Gastrocnemius medialis (tissue), 4 donors: ENCODE data around the gene MAST4. TPM values are rescaled to one million over a fixed set of nuclear protein-coding genes. Genes with fewer than 3 reads are reported as not detected.
A peak's percentile ranks its signal among the peaks of the same experiment; 100 is the strongest.

Source experiments
- ATAC-seq, 2 donors: fragments of 150-250 bp; one replicate each; pipeline ENCODE4 v1.9.1; 2016
- DNase-seq, 2 donors: peaks; one replicate each; pipeline ENCODE4 v3.0.0-alpha.2; 2019
- H3K27ac ChIP-seq, 4 donors: fragments of 200-600 bp; sonication (generic); 1 replicate in 1 of 4; 2 replicates in 3 of 4; pipeline ENCODE4 v1.5.1; 2016 to 2018; ENCODE audit warnings: mild to moderate bottlenecking in 2 of 4, moderate library complexity in 1 of 4
- H3K27me3 ChIP-seq, 3 donors: fragments of 200-600 bp; sonication (generic) in 2 of 3; 1 replicate in 1 of 3; 2 replicates in 2 of 3; pipeline versions ENCODE4 v1.5.1 to v1.6.0; 2016 to 2019; ENCODE audit warnings: mild to moderate bottlenecking in 1 of 3, moderate library complexity in 1 of 3
- H3K36me3 ChIP-seq, 2 donors: fragments of 200-600 bp; sonication (generic) in 1 of 2; one replicate each; pipeline ENCODE4 v1.5.1; 2017 to 2018
- H3K4me1 ChIP-seq, 2 donors: fragments of 200-600 bp; sonication (generic) in 1 of 2; one replicate each; pipeline ENCODE4 v1.5.1; 2016 to 2017; ENCODE audit warnings: mild to moderate bottlenecking in 2 of 2
- H3K4me3 ChIP-seq, 4 donors: fragments of 200-600 bp; sonication (generic) in 3 of 4; 1 replicate in 1 of 4; 2 replicates in 3 of 4; pipeline ENCODE4 v1.5.1; 2016 to 2019; ENCODE audit warnings: mild to moderate bottlenecking in 2 of 4
- H3K9me3 ChIP-seq, 3 donors: fragments of 200-600 bp; sonication (generic) in 2 of 3; 1 replicate in 1 of 3; 2 replicates in 2 of 3; pipeline ENCODE4 v1.5.1; 2016 to 2019
- CTCF ChIP-seq, 5 experiments: fragments of 450-650 bp in 3 of 5; fragments of 200-600 bp in 2 of 5; sonication (generic) in 2 of 5; IDR thresholded peaks in 4 of 5; conservative IDR thresholded peaks in 1 of 5; 1 replicate in 4 of 5; 2 replicates in 1 of 5; pipeline ENCODE4 v1.5.1; 2016 to 2019; ENCODE audit warnings: antibody characterized with exemption in 5 of 5, mild to moderate bottlenecking in 3 of 5, moderate library complexity in 3 of 5
- POLR2A ChIP-seq, 2 donors: fragments of 450-650 bp; IDR thresholded peaks; one replicate each; pipeline ENCODE4 v1.6.1; 2017; ENCODE audit warnings: antibody characterized with exemption in 2 of 2, mild to moderate bottlenecking in 2 of 2, moderate library complexity in 2 of 2
- in situ Hi-C, 4 donors: fragments of 200-750 bp; cut with MboI; loops; one replicate each; pipeline versions ENCODE4 v1.15.0 to v1.8.0; 2017; ENCODE audit warnings: low sequenced_read_pairs in 4 of 4
- intact Hi-C: fragments of 100-400 bp; cut with DNase I; formaldehyde crosslinking; loops from one replicate; pipeline ENCODE4 v1.15.1; 2023; ENCODE audit warnings: low total_unique reads
- total RNA-seq, 4 donors: library from RNA; depleted of rRNA; stranded (reverse); fragments of >200 nt; gene quantifications; one replicate each; pipeline versions ENCODE4 v1.1.0 to v1.2.3, GENCODE V29; 2016

The MAST4 gene
- total RNA-seq, 4 donors from 2014 or later = 24.1 to 42.0 (median 38.5) TPM

- H3K4me3 ChIP-seq = peak overlapping the region; percentile 43 to 61 (median 46)
- H3K27me3 ChIP-seq = no peaks in the 10 kb centered on the region
- H3K4me1 ChIP-seq = peaks cover 0 to 17% of the 10 kb centered on the region in 2 donors
- ATAC-seq (peak; percentile 65 to 72), DNase-seq (no peak)
- H3K36me3 ChIP-seq = no peaks in the 10 kb centered on the region
- peak overlapping the region; percentile 2 to 47 (median 21) for H3K27ac ChIP-seq
- intact Hi-C loops = loop anchor here (10.0 kb wide), 1 partner anchor 134 kb away; no protein-coding TSS in a partner anchor
- TF ChIP-seq POLR2A (IDR thresholded peaks at IDR 0.05) (no peak), CTCF (IDR thresholded peaks at IDR 0.05 in 4 of 5, conservative IDR thresholded peaks at IDR 0.05 in 1 of 5) (no peak)
- in situ Hi-C loops = no loop called here
- H3K9me3 ChIP-seq = no peaks in the 10 kb centered on the region
These were observed 362.2 kb downstream of the MAST4 start for GRCh38 chr5:66958201-66958979.

- DNase-seq (peak in 1 of 2 donors; percentile 16), ATAC-seq (peak; percentile 38 to 63)
- H3K9me3 ChIP-seq = no peaks in the 10 kb centered on the region
- H3K36me3 ChIP-seq = no peaks in the 10 kb centered on the region
- H3K4me1 ChIP-seq = peaks cover 0 to 17% of the 10 kb centered on the region in 2 donors
- H3K27ac ChIP-seq = peak overlapping the region in 2 of 4 donors; percentile 13 to 47
- intact Hi-C loops (loop anchor here (10.0 kb wide), 1 partner anchor 134 kb away; no protein-coding TSS in a partner anchor), in situ Hi-C loops (no loop called here)
- TF ChIP-seq POLR2A (IDR thresholded peaks at IDR 0.05) = no peak
- no peak for TF ChIP-seq CTCF (IDR thresholded peaks at IDR 0.05 in 4 of 5, conservative IDR thresholded peaks at IDR 0.05 in 1 of 5)
- H3K27me3 ChIP-seq = no peaks in the 10 kb centered on the region
- peak overlapping the region; percentile 43 to 61 (median 46) for H3K4me3 ChIP-seq
These were observed 362.9 kb downstream of the MAST4 start for GRCh38 chr5:66958980-66959641.

GRCh38 chr5:66959653-66960052 is 363.5 kb downstream of the MAST4 start:
- Histone ChIP-seq H3K27me3 (no peaks in the 10 kb centered on the region), H3K4me1 (peaks cover 0 to 17% of the 10 kb centered on the region in 2 donors), H3K9me3 (no peaks in the 10 kb centered on the region), H3K4me3 (peak overlapping the region in 1 of 4 donors; percentile 46), H3K27ac (no peak overlapping the region), H3K36me3 (no peaks in the 10 kb centered on the region)
- intact Hi-C loops (loop anchor here (10.0 kb wide), 1 partner anchor 135 kb away; no protein-coding TSS in a partner anchor), in situ Hi-C loops (no loop called here)
- no peak for ATAC-seq
- TF ChIP-seq CTCF (IDR thresholded peaks at IDR 0.05 in 4 of 5, conservative IDR thresholded peaks at IDR 0.05 in 1 of 5) (no peak), POLR2A (IDR thresholded peaks at IDR 0.05) (no peak)
- no peak for DNase-seq

- Histone ChIP-seq H3K36me3 (no peaks in the 10 kb centered on the region), H3K27ac (no peak overlapping the region), H3K9me3 (no peaks in the 10 kb centered on the region), H3K27me3 (no peaks in the 10 kb centered on the region), H3K4me3 (no peak overlapping the region), H3K4me1 (peaks cover 0 to 17% of the 10 kb centered on the region in 2 donors)
- ATAC-seq (no peak), DNase-seq (no peak)
- intact Hi-C loops (no loop called here), in situ Hi-C loops (no loop called here)
- TF ChIP-seq POLR2A (IDR thresholded peaks at IDR 0.05) (no peak), CTCF (IDR thresholded peaks at IDR 0.05 in 4 of 5, conservative IDR thresholded peaks at IDR 0.05 in 1 of 5) (no peak)
These were observed 364.4 kb downstream of the MAST4 start for GRCh38 chr5:66960369-66961137.
